Measurements from ENCODE around the gene CELSR1. TPM values are rescaled to one million over a fixed set of nuclear protein-coding genes. Genes with fewer than 3 reads are reported as not detected.

The CELSR1 gene
- total and polyA plus RNA-seq, 10 donors = 4.3 to 13.1 (median 8.4) TPM

- H3K36me3 ChIP-seq = no peaks in the 10 kb centered on the region
- H3K27me3 ChIP-seq (replicated peaks in 1 of 7) = peaks cover 0 to 5% (median 0%) of the 10 kb centered on the region in 7 donors
- peaks cover 0 to 15% (median 7%) of the 10 kb centered on the region in 8 donors for H3K9me3 ChIP-seq
- intact Hi-C loops (cut with DNase I; ENCODE audit: low total_unique reads) = no loop called here
- H3K27ac ChIP-seq = no peak overlapping the region
- DNase-seq = no peak
- H3K4me1 ChIP-seq = peaks cover 0 to 25% (median 13%) of the 10 kb centered on the region in 6 donors
- no peak overlapping the region for H3K4me3 ChIP-seq
- TF ChIP-seq CTCF (IDR thresholded peaks at IDR 0.05 in 8 of 11, conservative IDR thresholded peaks at IDR 0.05 in 3 of 11) (no peak), POLR2AphosphoS5 (IDR thresholded peaks at IDR 0.05) (no peak), POLR2A (IDR thresholded peaks at IDR 0.05) (no peak)
- WGBS, 5 donors = 94 to 100% (median 95%) methylated on average over 3 to 18 of the region's 18 CpGs
These were observed 109.2 kb downstream of the CELSR1 start for GRCh38 chr22:46428171-46428570.

DNA sequence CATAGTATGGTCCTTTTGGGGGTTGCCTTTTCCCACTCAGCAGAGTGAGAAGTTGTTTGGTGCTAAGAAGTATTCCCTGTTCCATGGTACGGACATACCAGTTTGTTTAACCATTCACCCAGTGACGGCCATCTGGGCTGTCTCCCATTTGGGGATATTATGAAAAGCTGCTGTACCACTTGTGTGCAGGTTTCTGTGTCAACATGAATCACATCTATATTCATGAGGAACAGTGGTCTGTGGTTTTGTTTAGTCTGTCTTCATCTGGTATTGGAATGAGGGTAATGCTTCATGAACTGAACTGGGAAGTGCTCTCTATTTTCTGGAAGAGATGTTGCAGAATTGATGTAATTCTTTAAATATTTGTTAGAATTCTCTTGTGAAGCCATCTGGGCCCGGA lies 112.4 kb downstream of the CELSR1 start:
- H3K9me3 ChIP-seq = peaks cover 0 to 15% (median 7%) of the 10 kb centered on the region in 8 donors
- peaks cover 0 to 5% (median 0%) of the 10 kb centered on the region in 7 donors for H3K27me3 ChIP-seq (replicated peaks in 1 of 7)
- H3K4me1 ChIP-seq = peaks cover 0 to 25% (median 0%) of the 10 kb centered on the region in 6 donors
- TF ChIP-seq CTCF (IDR thresholded peaks at IDR 0.05 in 8 of 11, conservative IDR thresholded peaks at IDR 0.05 in 3 of 11) (no peak), POLR2AphosphoS5 (IDR thresholded peaks at IDR 0.05) (no peak), POLR2A (IDR thresholded peaks at IDR 0.05) (no peak)
- intact Hi-C loops (cut with DNase I; ENCODE audit: low total_unique reads) = no loop called here
- no peak overlapping the region for H3K4me3 ChIP-seq
- H3K36me3 ChIP-seq = no peaks in the 10 kb centered on the region
- DNase-seq = no peak
- 52 to 75% (median 69%) methylated on average over 3 of the region's 3 CpGs for WGBS, 5 donors
- no peak overlapping the region for H3K27ac ChIP-seq

- Histone ChIP-seq H3K4me1 (peaks cover 0 to 25% (median 0%) of the 10 kb centered on the region in 6 donors), H3K27me3 (replicated peaks in 1 of 7) (peaks cover 0 to 5% (median 0%) of the 10 kb centered on the region in 7 donors), H3K27ac (no peak overlapping the region), H3K9me3 (peaks cover 0 to 15% (median 7%) of the 10 kb centered on the region in 8 donors), H3K4me3 (no peak overlapping the region), H3K36me3 (no peaks in the 10 kb centered on the region)
- TF ChIP-seq CTCF (IDR thresholded peaks at IDR 0.05 in 8 of 11, conservative IDR thresholded peaks at IDR 0.05 in 3 of 11) = no peak
- TF ChIP-seq POLR2A (IDR thresholded peaks at IDR 0.05) = no peak
- TF ChIP-seq POLR2AphosphoS5 (IDR thresholded peaks at IDR 0.05) = no peak
- intact Hi-C loops (cut with DNase I; ENCODE audit: low total_unique reads) = no loop called here
- WGBS, 5 donors = 66 to 82% (median 80%) methylated on average over 5 of the region's 5 CpGs
- DNase-seq = no peak
These were observed 112.9 kb downstream of the CELSR1 start for GRCh38 chr22:46424496-46424895.

DNA sequence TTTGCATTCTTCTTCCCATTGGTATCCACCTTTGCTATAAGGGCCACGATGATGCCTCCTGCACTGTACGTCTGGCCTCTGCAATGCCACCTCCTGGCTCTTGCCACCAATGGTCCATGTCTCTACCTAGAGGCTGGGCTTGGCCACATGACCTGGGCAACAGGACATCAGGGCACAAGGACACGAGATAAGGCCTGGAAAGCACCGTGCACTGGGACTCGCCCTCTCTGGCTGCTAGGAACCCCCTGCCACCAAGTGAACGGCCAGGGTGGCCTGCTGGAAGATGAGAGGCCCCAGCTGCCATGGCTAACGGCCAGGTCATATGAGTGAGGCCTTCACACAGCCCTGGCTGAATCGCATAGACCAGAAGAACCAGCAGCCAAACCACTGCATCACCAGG lies 114.5 kb downstream of the CELSR1 start:
- peaks cover 0 to 15% (median 7%) of the 10 kb centered on the region in 8 donors for H3K9me3 ChIP-seq
- intact Hi-C loops (cut with DNase I; ENCODE audit: low total_unique reads) = no loop called here
- peaks cover 0 to 32% (median 3%) of the 10 kb centered on the region in 6 donors for H3K4me1 ChIP-seq
- TF ChIP-seq POLR2AphosphoS5 (IDR thresholded peaks at IDR 0.05) (peak in 1 of 3 donors; percentile 23), POLR2A (IDR thresholded peaks at IDR 0.05) (no peak)
- no peak for DNase-seq
- H3K27me3 ChIP-seq (replicated peaks in 1 of 7) = peaks cover 0 to 5% (median 0%) of the 10 kb centered on the region in 7 donors
- no peak overlapping the region for H3K27ac ChIP-seq
- 61 to 75% (median 65%) methylated on average over 7 to 8 of the region's 8 CpGs for WGBS, 5 donors
- H3K4me3 ChIP-seq = no peak overlapping the region
- H3K36me3 ChIP-seq = no peaks in the 10 kb centered on the region

All from spleen (tissue), 11 donors.